Globus pallidus (tissue), 1 donor: ENCODE measurements around the gene AFDN.

Source experiments
- DNase-seq: peaks from one replicate; pipeline ENCODE4 v3.0.0-alpha.2; 2015; ENCODE audit warnings: low spot score

Gene AFDN

GRCh38 chr6:167980911-167981580 is 154.3 kb downstream of the AFDN start:
- no peak for DNase-seq

- DNase-seq: no peak
Measured at GRCh38 chr6:167981916-167982462, 155.3 kb downstream of the AFDN start.

- no peak for DNase-seq
Measured at GRCh38 chr6:167984144-167984719, 157.5 kb downstream of the AFDN start.

GRCh38 chr6:167984876-167985604 is 158.3 kb downstream of the AFDN start:
- DNase-seq: no peak

DNA sequence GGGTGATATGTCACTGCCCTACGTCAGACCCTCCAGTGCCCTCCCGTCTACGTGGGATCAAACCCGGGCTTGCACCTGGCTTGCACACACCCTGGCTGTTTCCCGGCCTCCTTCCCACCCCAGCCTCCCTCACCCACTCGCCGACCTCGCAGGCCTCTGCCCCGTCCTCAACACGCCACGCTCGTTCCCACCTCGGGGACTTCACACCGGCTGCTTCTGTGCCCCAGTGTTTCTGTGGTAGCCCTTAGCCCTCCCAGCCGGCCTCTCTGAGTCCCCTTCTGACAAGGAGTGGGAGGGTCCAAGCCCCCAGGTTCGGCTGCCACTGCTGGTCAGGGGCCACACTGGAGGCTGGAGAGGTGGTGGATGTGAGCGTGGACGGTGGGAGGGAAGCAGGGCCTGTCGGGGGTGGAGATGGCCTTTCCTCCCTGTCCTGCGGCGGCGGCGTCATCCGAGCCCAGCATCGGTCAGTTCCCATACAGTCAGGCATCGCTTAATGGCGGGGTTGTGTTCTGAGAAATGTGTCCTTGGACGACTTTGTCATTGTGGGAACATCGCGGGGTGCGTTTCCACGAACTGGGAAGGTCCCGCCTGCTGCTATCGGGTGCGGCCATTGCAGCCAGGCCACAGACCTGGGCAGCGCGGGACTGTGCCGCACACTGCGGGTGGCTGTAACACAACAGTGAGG is 159.3 kb downstream of the AFDN start:
- DNase-seq: no peak

- DNase-seq: no peak
Measured at GRCh38 chr6:167987396-167988153, 160.9 kb downstream of the AFDN start.

GRCh38 chr6:167988154-167988495 is 161.4 kb downstream of the AFDN start:
- DNase-seq: no peak

GRCh38 chr6:167988945-167989841 is 162.5 kb downstream of the AFDN start:
- DNase-seq: no peak

DNA sequence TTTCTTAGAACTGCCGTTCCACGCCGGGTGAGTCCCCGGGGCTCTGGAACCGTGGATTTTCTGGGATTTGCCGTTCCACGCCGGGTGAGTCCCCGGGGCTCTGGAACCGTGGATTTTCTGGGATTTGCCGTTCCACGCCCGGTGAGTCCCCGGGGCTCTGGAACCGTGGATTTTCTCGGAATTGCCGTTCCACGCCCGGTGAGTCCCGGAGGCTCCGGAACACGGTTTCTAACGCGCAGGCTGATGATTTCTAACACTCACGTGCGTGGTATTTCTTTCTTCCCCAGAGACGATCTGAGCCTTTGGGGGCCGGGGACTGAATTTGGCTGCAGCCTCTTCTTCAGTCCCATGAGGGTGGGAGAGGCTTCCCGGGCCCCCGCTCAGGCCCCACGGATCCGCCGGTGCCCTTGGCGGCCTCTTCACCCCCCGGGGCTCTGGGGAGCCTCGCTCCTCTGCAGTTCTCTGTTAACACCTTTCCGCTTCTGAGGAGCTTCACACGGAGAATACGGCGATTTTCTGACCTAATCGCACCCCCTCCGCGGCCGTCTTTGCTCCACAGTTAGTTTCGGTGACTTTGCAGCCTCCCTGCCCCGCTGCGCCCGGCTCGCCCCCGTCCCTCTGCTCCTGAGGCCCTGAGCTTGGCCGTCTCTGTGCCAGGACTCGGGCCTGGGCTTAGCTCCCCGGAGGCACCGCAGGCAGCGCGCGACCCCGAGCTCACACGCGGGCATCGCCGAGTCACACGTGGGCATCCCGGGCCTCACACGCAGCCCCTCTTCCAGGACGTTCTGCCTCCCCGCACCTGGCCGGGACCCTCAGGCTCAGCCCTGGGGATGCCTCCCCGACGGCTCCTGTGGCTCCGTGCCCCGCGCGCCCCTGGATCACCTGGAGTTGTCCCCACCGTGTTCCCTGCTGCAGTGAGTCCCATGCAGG is 163.6 kb downstream of the AFDN start:
- no peak for DNase-seq

DNA sequence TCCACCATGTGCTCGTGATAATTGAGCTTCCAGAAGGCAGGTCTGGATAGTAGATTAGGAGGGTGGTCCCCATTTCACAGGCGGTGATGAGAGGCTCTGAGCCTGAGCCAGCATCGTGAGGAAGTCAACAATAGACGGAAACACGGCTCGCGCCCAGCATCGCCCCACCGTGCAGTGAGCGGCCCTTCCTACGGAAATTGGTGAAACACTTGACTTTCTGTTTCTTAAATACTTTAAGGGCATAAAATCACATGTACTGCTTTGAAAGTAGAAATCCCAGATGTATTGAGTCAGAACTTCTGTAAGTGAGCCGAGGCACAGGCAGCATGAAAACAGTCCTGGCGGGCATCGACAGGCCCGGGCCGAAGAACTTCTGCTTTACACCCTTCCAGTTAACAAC is 166.5 kb downstream of the AFDN start:
- no peak for DNase-seq

DNA sequence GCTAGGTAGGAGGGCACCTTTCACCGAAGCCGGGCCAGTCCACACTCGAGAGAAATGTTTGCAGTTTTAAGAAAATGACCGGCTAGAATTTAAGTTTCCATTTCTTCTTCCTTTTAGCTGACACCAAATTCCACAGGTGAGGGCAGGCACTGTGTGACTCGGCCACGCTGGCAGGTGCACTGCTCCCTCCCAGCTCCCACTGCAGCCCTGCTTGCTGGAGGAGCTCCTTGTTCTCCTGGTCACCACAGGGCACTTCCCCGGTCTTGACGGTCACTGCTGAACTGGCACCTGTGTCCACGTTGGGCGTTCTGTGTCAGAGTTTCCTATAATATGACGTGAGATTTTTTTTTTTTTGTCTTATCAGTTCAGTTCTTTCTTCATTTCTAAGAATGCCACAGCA is 167.1 kb downstream of the AFDN start:
- no peak for DNase-seq

- DNase-seq: no peak
Measured at GRCh38 chr6:167995302-167995701, 168.6 kb downstream of the AFDN start.

DNA sequence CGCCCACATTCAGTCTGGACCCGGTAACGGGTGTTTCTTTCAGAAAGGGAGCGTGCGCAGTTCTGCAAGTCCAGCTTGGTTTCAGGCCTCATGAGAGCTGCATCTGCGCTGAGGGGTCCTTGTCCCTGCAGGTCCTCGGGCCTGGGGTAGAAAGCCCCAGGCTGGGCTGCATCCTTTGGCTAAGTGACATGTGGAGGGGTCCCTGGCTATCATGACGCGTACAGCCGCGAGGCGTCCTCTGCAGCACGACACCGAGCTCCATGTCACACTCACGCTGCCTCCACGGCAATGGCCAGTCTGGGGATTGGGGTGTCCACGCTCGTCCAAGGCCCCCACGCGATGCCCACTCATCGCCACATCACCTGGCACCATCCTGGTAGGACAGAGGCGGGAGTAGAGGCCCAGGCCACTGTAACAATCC is 169.0 kb downstream of the AFDN start:
- DNase-seq: no peak

GRCh38 chr6:167996424-167997199 is 169.9 kb downstream of the AFDN start:
- peak; percentile 73 for DNase-seq

GRCh38 chr6:167997642-167998041 is 170.9 kb downstream of the AFDN start, which contains the start of gene KIF25:
TSS of gene KIF25 (plus strand) at chr6:167997671. CDS start at chr6:168029586, 31,915 bp downstream.
- no peak for DNase-seq

- no peak for DNase-seq
Measured at GRCh38 chr6:167998215-167998614, 171.5 kb downstream of the AFDN start.

- no peak for DNase-seq
Measured at GRCh38 chr6:168000198-168001028, 173.7 kb downstream of the AFDN start.

- DNase-seq: no peak
Measured at GRCh38 chr6:168001029-168001332, 174.3 kb downstream of the AFDN start.
